Measurements from ENCODE around the gene CD109. TPM values are rescaled to one million over a fixed set of nuclear protein-coding genes. Genes with fewer than 3 reads are reported as not detected.
A peak's percentile ranks its signal among the peaks of the same experiment; 100 is the strongest.
"Not testable (repeated sequence)": the region's sequence is repeated elsewhere in the genome, so short reads cannot be mapped to it uniquely, and the experiment has no call there.

The CD109 gene
- total RNA-seq, 1 donor from 2014 or later = 14.3 TPM

DNA sequence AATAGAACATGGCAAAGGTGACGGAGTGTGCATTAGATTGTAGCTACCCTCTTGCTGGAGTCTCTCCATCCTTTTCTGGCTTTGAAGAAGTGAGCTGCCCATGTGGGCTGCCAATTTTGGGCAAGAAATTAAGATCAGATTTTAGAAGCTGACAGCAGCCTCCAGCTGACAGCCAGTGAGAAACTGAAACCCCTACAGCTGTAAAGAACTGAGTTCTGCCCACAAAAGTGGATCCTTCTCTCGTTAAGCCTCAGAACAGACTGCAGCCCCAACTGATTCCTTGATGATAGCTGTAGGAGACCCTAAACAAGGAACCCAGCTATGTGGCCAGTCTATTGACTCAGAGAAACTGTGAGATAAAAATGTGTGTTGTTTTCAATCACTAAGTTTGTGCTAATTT, 134.1 kb downstream of the CD109 start:
- H3K27ac Mint-ChIP-seq (ENCODE audit: unreplicated experiment) = no peak overlapping the region
- no peaks in the 10 kb centered on the region for H3K27me3 Mint-ChIP-seq (ENCODE audit: unreplicated experiment)
- H3K4me3 Mint-ChIP-seq (ENCODE audit: unreplicated experiment) = no peak overlapping the region
- TF ChIP-seq, protein P1, sequence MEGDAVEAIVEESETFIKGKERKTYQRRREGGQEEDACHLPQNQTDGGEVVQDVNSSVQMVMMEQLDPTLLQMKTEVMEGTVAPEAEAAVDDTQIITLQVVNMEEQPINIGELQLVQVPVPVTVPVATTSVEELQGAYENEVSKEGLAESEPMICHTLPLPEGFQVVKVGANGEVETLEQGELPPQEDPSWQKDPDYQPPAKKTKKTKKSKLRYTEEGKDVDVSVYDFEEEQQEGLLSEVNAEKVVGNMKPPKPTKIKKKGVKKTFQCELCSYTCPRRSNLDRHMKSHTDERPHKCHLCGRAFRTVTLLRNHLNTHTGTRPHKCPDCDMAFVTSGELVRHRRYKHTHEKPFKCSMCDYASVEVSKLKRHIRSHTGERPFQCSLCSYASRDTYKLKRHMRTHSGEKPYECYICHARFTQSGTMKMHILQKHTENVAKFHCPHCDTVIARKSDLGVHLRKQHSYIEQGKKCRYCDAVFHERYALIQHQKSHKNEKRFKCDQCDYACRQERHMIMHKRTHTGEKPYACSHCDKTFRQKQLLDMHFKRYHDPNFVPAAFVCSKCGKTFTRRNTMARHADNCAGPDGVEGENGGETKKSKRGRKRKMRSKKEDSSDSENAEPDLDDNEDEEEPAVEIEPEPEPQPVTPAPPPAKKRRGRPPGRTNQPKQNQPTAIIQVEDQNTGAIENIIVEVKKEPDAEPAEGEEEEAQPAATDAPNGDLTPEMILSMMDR (IDR thresholded peaks at IDR 0.05) = no peak
- no peaks in the 10 kb centered on the region for H3K36me3 Mint-ChIP-seq (ENCODE audit: unreplicated experiment)
- no peak for DNase-seq (ENCODE audit: extremely low spot score, unreplicated experiment)
- no peaks in the 10 kb centered on the region for H3K4me1 Mint-ChIP-seq (ENCODE audit: unreplicated experiment)
- no peaks in the 10 kb centered on the region for H3K9me3 Mint-ChIP-seq (ENCODE audit: unreplicated experiment)

DNA sequence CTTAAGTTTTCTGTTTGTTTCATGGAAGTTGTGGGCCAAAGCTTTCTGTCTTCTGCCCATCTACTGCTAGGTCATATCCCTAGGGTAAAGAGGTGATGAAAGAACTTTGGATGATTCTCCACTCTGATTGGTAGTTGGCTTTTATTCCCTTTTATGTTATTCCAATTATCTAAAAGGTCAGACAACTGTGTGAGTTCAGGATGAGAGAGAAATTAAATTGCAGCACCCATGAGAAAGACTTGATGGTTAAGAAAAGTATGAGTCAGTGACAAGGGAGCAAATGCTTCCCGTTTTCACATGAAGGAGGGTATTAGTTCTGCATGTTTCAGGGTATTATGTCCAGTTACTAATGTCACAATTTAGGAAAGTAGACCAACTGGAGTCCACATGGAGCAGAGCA, 136.3 kb downstream of the CD109 start:
- Mint-ChIP-seq H3K4me1 (ENCODE audit: unreplicated experiment) (no peaks in the 10 kb centered on the region), H3K9me3 (ENCODE audit: unreplicated experiment) (no peaks in the 10 kb centered on the region), H3K27me3 (ENCODE audit: unreplicated experiment) (no peaks in the 10 kb centered on the region), H3K4me3 (ENCODE audit: unreplicated experiment) (no peak overlapping the region), H3K27ac (ENCODE audit: unreplicated experiment) (no peak overlapping the region), H3K36me3 (ENCODE audit: unreplicated experiment) (no peaks in the 10 kb centered on the region)
- TF ChIP-seq, protein P1 (IDR thresholded peaks at IDR 0.05) = no peak
- no peak for DNase-seq (ENCODE audit: extremely low spot score, unreplicated experiment)

DNA sequence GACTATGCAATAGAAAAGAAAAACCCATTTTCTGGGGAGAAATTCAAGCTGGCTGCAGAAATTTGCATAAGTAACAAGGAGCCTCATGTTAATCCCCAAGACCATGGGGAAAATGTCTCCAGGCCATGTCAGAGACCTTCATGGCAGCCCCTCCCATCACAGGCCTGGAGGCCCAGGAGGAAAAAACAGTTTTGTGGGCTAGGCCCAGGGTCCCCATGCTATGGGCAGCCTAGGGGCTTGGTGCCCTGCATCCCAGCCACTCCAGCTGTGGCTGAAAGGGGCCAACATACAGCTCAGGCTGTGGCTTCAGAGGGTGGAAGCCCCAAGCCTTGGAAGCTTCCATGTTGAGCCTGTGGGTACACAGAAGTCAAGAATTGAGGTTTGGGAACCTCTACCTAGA, 148.7 kb downstream of the CD109 start:
- H3K27me3 Mint-ChIP-seq (ENCODE audit: unreplicated experiment); H3K4me3 Mint-ChIP-seq (ENCODE audit: unreplicated experiment); H3K27ac Mint-ChIP-seq (ENCODE audit: unreplicated experiment); H3K4me1 Mint-ChIP-seq (ENCODE audit: unreplicated experiment); DNase-seq (ENCODE audit: extremely low spot score, unreplicated experiment): not testable (repeated sequence)
- H3K9me3 Mint-ChIP-seq (ENCODE audit: unreplicated experiment) = peaks cover 36% of the 10 kb centered on the region
- peaks cover 16% of the 10 kb centered on the region for H3K36me3 Mint-ChIP-seq (ENCODE audit: unreplicated experiment)

DNA sequence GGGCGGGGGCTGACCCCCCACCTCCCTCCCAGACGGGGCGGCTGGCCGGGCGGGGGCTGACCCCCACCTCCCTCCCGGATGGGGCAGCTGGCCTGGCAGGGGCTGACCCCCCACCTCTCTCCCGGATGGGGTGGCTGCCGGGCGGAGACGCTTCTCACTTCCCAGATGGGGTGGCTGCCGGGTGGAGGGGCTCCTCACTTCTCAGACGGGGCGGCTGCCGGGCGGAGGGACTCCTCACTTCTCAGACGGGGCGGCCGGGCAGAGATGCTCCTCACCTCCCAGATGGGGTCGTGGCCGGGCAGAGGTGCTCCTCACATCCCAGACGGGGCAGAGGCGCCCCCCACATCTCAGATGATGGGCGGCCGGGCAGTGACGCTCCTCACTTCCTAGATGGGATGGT, 155.0 kb downstream of the CD109 start:
- not testable (repeated sequence) for H3K27ac Mint-ChIP-seq (ENCODE audit: unreplicated experiment); H3K4me1 Mint-ChIP-seq (ENCODE audit: unreplicated experiment); H3K9me3 Mint-ChIP-seq (ENCODE audit: unreplicated experiment); DNase-seq (ENCODE audit: extremely low spot score, unreplicated experiment); H3K36me3 Mint-ChIP-seq (ENCODE audit: unreplicated experiment); H3K4me3 Mint-ChIP-seq (ENCODE audit: unreplicated experiment); H3K27me3 Mint-ChIP-seq (ENCODE audit: unreplicated experiment)

DNA sequence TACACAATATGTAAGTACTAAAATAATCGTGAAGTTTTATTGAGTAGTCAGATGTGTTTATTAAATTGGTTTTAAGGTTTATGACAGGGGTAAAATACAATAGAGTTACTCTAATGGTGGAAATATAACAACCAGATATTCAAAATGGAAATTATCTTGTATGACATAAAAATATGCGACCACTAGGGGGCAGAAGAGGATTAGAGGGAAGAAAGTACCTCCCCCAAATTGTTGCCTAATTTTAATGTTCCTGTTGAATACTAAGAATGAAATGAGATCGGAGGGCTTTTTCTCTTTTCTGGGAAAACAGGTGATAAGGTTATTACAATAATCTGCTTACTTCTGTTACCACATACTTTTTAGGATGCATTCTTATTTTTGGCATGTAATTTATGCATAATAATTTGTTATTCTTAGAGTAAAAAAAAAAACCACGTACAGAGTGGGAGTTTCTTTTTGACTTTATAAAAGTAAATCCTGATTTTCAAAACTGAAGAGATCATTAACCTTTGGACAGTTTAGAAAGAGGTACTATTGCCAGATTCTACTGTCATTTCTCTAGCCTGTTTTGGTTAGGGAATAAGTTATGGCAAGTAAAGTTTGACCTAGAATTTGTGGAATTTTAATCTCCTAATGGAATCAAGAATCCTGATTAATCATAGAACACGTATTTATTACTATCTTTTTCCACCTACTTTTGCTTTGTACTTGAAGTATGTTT, 159.2 kb downstream of the CD109 start:
- Mint-ChIP-seq H3K36me3 (ENCODE audit: unreplicated experiment) (peaks cover 3% of the 10 kb centered on the region), H3K27me3 (ENCODE audit: unreplicated experiment) (no peaks in the 10 kb centered on the region), H3K4me1 (ENCODE audit: unreplicated experiment) (peaks cover 11% of the 10 kb centered on the region), H3K27ac (ENCODE audit: unreplicated experiment) (no peak overlapping the region), H3K9me3 (ENCODE audit: unreplicated experiment) (no peaks in the 10 kb centered on the region), H3K4me3 (ENCODE audit: unreplicated experiment) (peak overlapping the region; percentile 44)
- DNase-seq (ENCODE audit: extremely low spot score, unreplicated experiment) = no peak
- TF ChIP-seq, protein P1 (IDR thresholded peaks at IDR 0.05) = peak; percentile 79

DNA sequence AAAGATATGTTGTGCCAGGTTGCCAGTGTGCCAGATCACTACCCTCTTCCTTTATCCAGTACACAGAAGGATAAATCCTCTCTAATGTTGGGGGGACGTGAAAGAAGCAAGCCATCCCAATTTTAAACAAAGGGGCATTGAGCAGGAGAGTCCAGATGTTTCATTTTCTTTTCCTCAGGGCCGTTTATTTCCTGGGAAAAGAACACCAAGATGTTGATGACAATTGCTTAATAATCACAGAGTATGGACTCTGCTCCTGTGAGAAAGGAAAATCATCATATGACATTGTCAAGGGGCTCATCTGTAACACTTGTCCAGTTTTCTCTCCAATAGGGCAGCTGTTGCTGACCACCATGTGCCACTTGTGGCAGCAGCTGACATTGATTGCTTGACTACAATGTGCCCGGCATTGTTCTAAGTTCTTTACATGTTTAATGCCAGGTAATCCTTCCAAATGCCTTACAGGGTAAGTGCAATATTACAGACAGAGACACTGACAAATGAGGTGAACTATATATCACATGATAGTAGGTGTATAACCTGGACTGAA, 161.4 kb downstream of the CD109 start:
- TF ChIP-seq, protein P1 (IDR thresholded peaks at IDR 0.05) = no peak
- H3K27ac Mint-ChIP-seq (ENCODE audit: unreplicated experiment) = no peak overlapping the region
- no peaks in the 10 kb centered on the region for H3K36me3 Mint-ChIP-seq (ENCODE audit: unreplicated experiment)
- H3K4me3 Mint-ChIP-seq (ENCODE audit: unreplicated experiment) = no peak overlapping the region
- H3K27me3 Mint-ChIP-seq (ENCODE audit: unreplicated experiment) = peaks cover 2% of the 10 kb centered on the region
- H3K9me3 Mint-ChIP-seq (ENCODE audit: unreplicated experiment) = no peaks in the 10 kb centered on the region
- no peak for DNase-seq (ENCODE audit: extremely low spot score, unreplicated experiment)
- peaks cover 11% of the 10 kb centered on the region for H3K4me1 Mint-ChIP-seq (ENCODE audit: unreplicated experiment)
